H1 (cell line): ENCODE measurements around the gene TEAD3. TPM values are rescaled to one million over a fixed set of nuclear protein-coding genes. Genes with fewer than 3 reads are reported as not detected.

Source experiments
- CTCF ChIA-PET: fragments of 300-600 bp; sonication (Branson Sonifier 250); formaldehyde crosslinking; loops from one replicate; lab custom pipeline; 2021; ENCODE audit not compliant: partially characterized antibody; lab: Charles Lee
- POLR2A ChIA-PET: fragments of 300-600 bp; sonication (Branson Sonifier 250); formaldehyde crosslinking; loops from one replicate; lab custom pipeline; 2021; ENCODE audit warnings: inconsistent platforms; ENCODE audit not compliant: partially characterized antibody; lab: Charles Lee
- DNase-seq, 2 experiments: peaks; one replicate each; pipeline versions ENCODE4 v3.0.0 to v3.0.0-alpha.2; 2010 to 2022; ENCODE audit warnings: low spot score in 2 of 2, low read depth in 1 of 2, mixed read lengths in 1 of 2
- FAIRE-seq: peaks from 2 replicates; lab custom pipeline; 2011; peaks lifted over from hg19 to GRCh38; lab: Jason Lieb, UNC
- H2AFZ ChIP-seq: 2 replicates; pipeline ENCODE4 v1.8.1; 2012; ENCODE audit warnings: low read length, inconsistent platforms
- H2AK5ac ChIP-seq: 2 replicates; pipeline ENCODE4 v1.6.1; 2013; ENCODE audit warnings: low read depth, low read length
- H2BK120ac ChIP-seq: replicated peaks from 2 replicates; pipeline ENCODE3; 2013; ENCODE audit warnings: low read depth, low read length, inconsistent platforms
- H2BK12ac ChIP-seq: 2 replicates; pipeline ENCODE4 v1.6.1; 2013; ENCODE audit warnings: low read depth, low read length
- H2BK15ac ChIP-seq: 2 replicates; pipeline ENCODE4 v1.6.1; 2013; ENCODE audit warnings: low read length
- H2BK20ac ChIP-seq: 2 replicates; pipeline ENCODE4 v1.6.1; 2013; ENCODE audit warnings: low read length
- H2BK5ac ChIP-seq: 2 replicates; pipeline ENCODE4 v1.6.1; 2013; ENCODE audit warnings: low read depth, low read length
- H3K14ac ChIP-seq: 2 replicates; pipeline ENCODE4 v1.6.1; 2013; ENCODE audit warnings: inconsistent platforms; ENCODE audit not compliant: insufficient read length
- H3K18ac ChIP-seq: 2 replicates; pipeline ENCODE4 v1.6.1; 2013; ENCODE audit warnings: low read length; ENCODE audit errors: extremely low read depth
- H3K23ac ChIP-seq: 2 replicates; pipeline ENCODE4 v1.6.1; 2013; ENCODE audit warnings: inconsistent platforms; ENCODE audit not compliant: insufficient read length
- H3K23me2 ChIP-seq: 2 replicates; pipeline ENCODE4 v1.6.1; 2013; ENCODE audit warnings: low read depth, low read length
- H3K27ac ChIP-seq: 2 replicates; pipeline ENCODE4 v1.6.1; 2011; ENCODE audit warnings: low read depth, low read length, inconsistent platforms
- H3K27me3 ChIP-seq, 4 experiments: replicated peaks in 1 of 4; 1 replicate in 1 of 4; 2 replicates in 3 of 4; pipeline versions ENCODE4 v1.6.1 to v1.8.1; 2011 to 2013; ENCODE audit warnings: low read length in 3 of 4, mild to moderate bottlenecking in 3 of 4, inconsistent platforms in 2 of 4, mixed read lengths in 2 of 4, moderate library complexity in 1 of 4; ENCODE audit not compliant: control insufficient read depth in 3 of 4, insufficient read depth in 3 of 4; ENCODE audit errors: extremely low read depth in 1 of 4
- H3K36me3 ChIP-seq, 4 experiments: 2 replicates each; pipeline versions ENCODE4 v1.6.1 to v1.8.1; 2011 to 2013; ENCODE audit warnings: mild to moderate bottlenecking in 4 of 4, low read length in 3 of 4, moderate library complexity in 2 of 4, control low read depth in 1 of 4, inconsistent platforms in 1 of 4; ENCODE audit not compliant: insufficient read depth in 4 of 4, control insufficient read depth in 2 of 4
- H3K4ac ChIP-seq: replicated peaks from 2 replicates; pipeline ENCODE3; 2013; ENCODE audit warnings: low read length, low read depth, mixed read lengths, inconsistent platforms; ENCODE audit not compliant: insufficient read length
- H3K4me1 ChIP-seq, 4 experiments: replicated peaks in 1 of 4; 1 replicate in 1 of 4; 2 replicates in 3 of 4; pipeline versions ENCODE4 v1.6.1 to v1.8.1; 2011 to 2013; ENCODE audit warnings: low read length in 3 of 4, inconsistent platforms in 2 of 4, mixed read lengths in 1 of 4; ENCODE audit not compliant: insufficient read depth in 4 of 4, control insufficient read depth in 3 of 4
- H3K4me2 ChIP-seq, 2 experiments: 2 replicates each; pipeline versions ENCODE4 v1.6.1 to v1.8.1; 2011 to 2013; ENCODE audit warnings: low read depth in 2 of 2, low read length in 2 of 2, control low read depth in 1 of 2, inconsistent platforms in 1 of 2, mild to moderate bottlenecking in 1 of 2; ENCODE audit not compliant: insufficient read depth in 1 of 2
- H3K4me3 ChIP-seq, 4 experiments: fragments of 200-600, 300-600 bp in 1 of 4; sonication (generic), shearing (Covaris generic), sonication (Bioruptor Twin) in 1 of 4; 2 replicates each; pipeline versions ENCODE4 v1.5.1 to v1.8.1; 2011 to 2016; ENCODE audit warnings: low read length in 4 of 4, low read depth in 3 of 4, control low read depth in 2 of 4, inconsistent platforms in 2 of 4, mild to moderate bottlenecking in 2 of 4, mixed read lengths in 1 of 4, moderate library complexity in 1 of 4; ENCODE audit not compliant: insufficient read depth in 2 of 4; ENCODE audit errors: extremely low read depth in 1 of 4
- H3K56ac ChIP-seq: replicated peaks from 2 replicates; pipeline ENCODE3; 2013; ENCODE audit warnings: low read depth, mild to moderate bottlenecking, mixed read lengths, low read length, inconsistent platforms; ENCODE audit not compliant: insufficient read length
- H3K79me1 ChIP-seq: 2 replicates; pipeline ENCODE4 v1.6.1; 2013; ENCODE audit warnings: low read depth, low read length, control low read depth
- H3K79me2 ChIP-seq, 2 experiments: 2 replicates each; pipeline versions ENCODE4 v1.6.1 to v1.8.1; 2012 to 2013; ENCODE audit warnings: low read length in 2 of 2, mild to moderate bottlenecking in 2 of 2, inconsistent platforms in 1 of 2; ENCODE audit not compliant: insufficient read depth in 2 of 2, control insufficient read depth in 1 of 2
- H3K9ac ChIP-seq, 4 experiments: replicated peaks in 1 of 4; 1 replicate in 1 of 4; 2 replicates in 3 of 4; pipeline versions ENCODE4 v1.6.1 to v1.8.1; 2011 to 2013; ENCODE audit warnings: low read depth in 3 of 4, low read length in 3 of 4, control low read depth in 2 of 4, mild to moderate bottlenecking in 2 of 4, moderate library complexity in 2 of 4, inconsistent platforms in 1 of 4; ENCODE audit errors: extremely low read depth in 1 of 4
- H3K9me3 ChIP-seq, 2 experiments: 2 replicates each; pipeline versions ENCODE4 v1.6.1 to v1.8.1; 2012 to 2013; ENCODE audit warnings: mild to moderate bottlenecking in 2 of 2, moderate library complexity in 2 of 2, control low read depth in 1 of 2, inconsistent platforms in 1 of 2, low read depth in 1 of 2, low read length in 1 of 2, mixed read lengths in 1 of 2; ENCODE audit not compliant: insufficient read depth in 2 of 2
- H4K20me1 ChIP-seq, 2 experiments: replicated peaks in 1 of 2; 2 replicates each; pipeline versions ENCODE3 to v1.8.1; 2011 to 2013; ENCODE audit warnings: inconsistent platforms in 2 of 2, low read length in 2 of 2, mild to moderate bottlenecking in 1 of 2; ENCODE audit not compliant: insufficient read depth in 2 of 2, control insufficient read depth in 1 of 2
- H4K5ac ChIP-seq: 2 replicates; pipeline ENCODE4 v1.6.1; 2013; ENCODE audit warnings: low read length, low read depth, mixed read lengths, inconsistent platforms; ENCODE audit not compliant: insufficient read length
- H4K8ac ChIP-seq: 2 replicates; pipeline ENCODE4 v1.8.0; 2013; ENCODE audit warnings: mild to moderate bottlenecking, moderate library complexity, low read length, inconsistent platforms; ENCODE audit not compliant: insufficient read depth; ENCODE audit errors: extremely low read depth
- H4K91ac ChIP-seq: replicated peaks from 2 replicates; pipeline ENCODE3; 2013; ENCODE audit warnings: low read length, mixed read lengths, inconsistent platforms; ENCODE audit not compliant: insufficient read length
- PHF8 ChIP-seq: fragments of 200-600 bp; sonication (generic); conservative IDR thresholded peaks from 2 replicates; pipeline ENCODE4 v1.7.1; 2012; ENCODE audit warnings: low read depth, mild to moderate bottlenecking, inconsistent platforms, low read length, moderate library complexity
- RAD21 ChIP-seq, 2 experiments: IDR thresholded peaks in 1 of 2; conservative IDR thresholded peaks in 1 of 2; 2 replicates each; pipeline ENCODE4 v1.6.1; 2011; ENCODE audit warnings: low read depth in 2 of 2, low read length in 2 of 2, improper control_type of control experiment in 1 of 2, inconsistent platforms in 1 of 2, mild to moderate bottlenecking in 1 of 2, moderate library complexity in 1 of 2
- SAP30 ChIP-seq: fragments of 300-600 bp; sonication (generic); IDR thresholded peaks from 2 replicates; pipeline ENCODE4 v1.7.1; 2012; ENCODE audit warnings: low read length, moderate library complexity, mild to moderate bottlenecking, inconsistent platforms; ENCODE audit not compliant: insufficient read depth, insufficient replicate concordance
- SIN3A ChIP-seq, 2 experiments: IDR thresholded peaks in 1 of 2; conservative IDR thresholded peaks in 1 of 2; 2 replicates each; pipeline ENCODE4 v1.6.1; 2011 to 2012; ENCODE audit warnings: low read length in 2 of 2, improper control_type of control experiment in 1 of 2, low read depth in 1 of 2, mild to moderate bottlenecking in 1 of 2
- WGBS, 2 experiments: shearing (Covaris generic) in 1 of 2; methylation state at CpG; one replicate each; pipeline versions ENCODE4 v1.1.6 to v1.1.7; 2013 to 2015; ENCODE audit warnings: low lambda C conversion rate in 2 of 2, mixed read lengths in 2 of 2, inconsistent platforms in 1 of 2, low coverage in 1 of 2, missing lambda C conversion rate in 1 of 2; ENCODE audit not compliant: insufficient replicate concordance in 2 of 2, insufficient coverage in 1 of 2, insufficient read length in 1 of 2; ENCODE audit errors: extremely low coverage in 1 of 2, missing lambda C conversion rate in 1 of 2; 5-methylcytosine and 5-hydroxymethylcytosine counted together
- polyA plus RNA-seq, 7 experiments: library from polyadenylated mRNA; depleted of rRNA in 3 of 7; stranded (reverse) in 5 of 7; unstranded in 2 of 7; fragments of >200 nt in 5 of 7; fragments of 200-250 nt in 2 of 7; gene quantifications; 1 replicate in 5 of 7; 2 replicates in 1 of 7; 4 replicates in 1 of 7; pipeline versions ENCODE4 v1.2.1 to v1.2.3, GENCODE V29; 2011 to 2013; ENCODE audit warnings: missing spikeins in 2 of 7, mixed read lengths in 2 of 7
- total RNA-seq: library from RNA; stranded (reverse); fragmentation: NEBNext Ultra II Directional; extraction: Animal tissue kit (Norgen Biotek cat#: 25700); gene quantifications from 2 replicates; pipeline ENCODE4 v1.2.1, GENCODE V29; 2021

TEAD3 gene
- total and polyA plus RNA-seq, 2 of the 8 experiments (the other 6 are each of a cell fraction or from before 2014, with no cell fraction given) = 20.1 to 28.7 TPM

GRCh38 chr6:35496036-35496840, 641 bp downstream of the TEAD3 start:
- H3K14ac ChIP-seq = no peak overlapping the region
- peak overlapping the region; percentile 46 to 75 (median 52) for H3K4me3 ChIP-seq
- H2BK5ac ChIP-seq = no peak overlapping the region
- peaks cover 15 to 25% of the 10 kb centered on the region in 2 experiments for H4K20me1 ChIP-seq
- DNase-seq (no peak), FAIRE-seq (no peak)
- no peak overlapping the region for H2BK120ac ChIP-seq
- H2AFZ ChIP-seq = no peak overlapping the region
- peaks cover 22 to 51% (median 42%) of the 10 kb centered on the region in 4 experiments for H3K4me1 ChIP-seq
- no peak overlapping the region for H2BK20ac ChIP-seq
- H3K23me2 ChIP-seq = peaks cover 6% of the 10 kb centered on the region; the same call in 1 of the 2 replicates
- H3K79me1 ChIP-seq = peaks cover 13% of the 10 kb centered on the region
- H4K91ac ChIP-seq = no peak overlapping the region
- TF ChIP-seq RAD21 (IDR thresholded peaks at IDR 0.05 in 1 of 2, conservative IDR thresholded peaks at IDR 0.05 in 1 of 2; ENCODE audit: low read depth in 2 of 2, low read length in 2 of 2) (no peak), SAP30 (peak; percentile 28), PHF8 (0 out of 2 replicates have a peak, but pooled peaks have one; percentile 3), SIN3A (conservative IDR thresholded peaks at IDR 0.05 in 1 of 2, IDR thresholded peaks at IDR 0.05 in 1 of 2; ENCODE audit: low read depth in 1 of 2, low read length in 2 of 2) (peak; percentile 52 to 62; a peak in 2 of 4 replicates)
- H3K9me3 ChIP-seq = no peaks in the 10 kb centered on the region
- peaks cover 0 to 13% (median 6%) of the 10 kb centered on the region in 4 experiments; a peak in 4 of 7 replicates for H3K27me3 ChIP-seq
- no peak overlapping the region for H2BK12ac ChIP-seq
- peak overlapping the region in 3 of 4 experiments; percentile 29 to 57 (median 34); a peak in 5 of 7 replicates for H3K9ac ChIP-seq
- no peak overlapping the region for H3K56ac ChIP-seq
- peaks cover 0 to 34% of the 10 kb centered on the region in 2 experiments; a peak in 2 of 4 replicates for H3K79me2 ChIP-seq
- H3K18ac ChIP-seq = peak overlapping the region; percentile 41
- POLR2A ChIA-PET = interaction anchor here (0.6 to 37.6 kb wide), 9 partner anchors 12 to 232 kb away, joined by 3 to 1319 read pairs (median 4); partner anchors contain the start of gene RPL10A
- H4K5ac ChIP-seq = no peak overlapping the region
- H3K23ac ChIP-seq = no peak overlapping the region
- 3% methylated on average over 32 of the region's 63 CpGs; no CpG with 5 or more reads in 1 of the 2 experiments for WGBS, 2 experiments
- H3K4me2 ChIP-seq = peak overlapping the region; percentile 74 to 77
- H3K27ac ChIP-seq = no peak overlapping the region
- CTCF ChIA-PET = interaction anchor here (0.7 to 2.4 kb wide), 11 partner anchors 9 to 236 kb away, joined by 3 to 8 read pairs (median 5); no protein-coding TSS in a partner anchor
- no peak overlapping the region for H2BK15ac ChIP-seq
- no peaks in the 10 kb centered on the region for H3K36me3 ChIP-seq
- no peak overlapping the region for H3K4ac ChIP-seq
- no peak overlapping the region for H4K8ac ChIP-seq
- H2AK5ac ChIP-seq = no peak overlapping the region
